Type B pancreatic cell (in vitro differentiated cells): ENCODE data around the gene GRID2. TPM values are rescaled to one million over a fixed set of nuclear protein-coding genes. Genes with fewer than 3 reads are reported as not detected.
A peak's percentile ranks its signal among the peaks of the same experiment; 100 is the strongest.

ENCODE experiments used
- DNase-seq: peaks from one replicate; pipeline ENCODE4 v3.0.0; 2021; ENCODE audit warnings: mixed read lengths; ENCODE audit not compliant: unreplicated experiment; ENCODE audit errors: extremely low spot score
- H3K27ac Mint-ChIP-seq: 2 replicates; pipeline ENCODE4 v1.8.0; 2021; ENCODE audit warnings: mild to moderate bottlenecking, mixed read lengths
- H3K27me3 Mint-ChIP-seq: 2 replicates; pipeline ENCODE4 v1.8.0; 2021; ENCODE audit warnings: mixed read lengths
- H3K36me3 Mint-ChIP-seq: 2 replicates; pipeline ENCODE4 v1.8.0; 2021; ENCODE audit warnings: mixed read lengths
- H3K4me1 Mint-ChIP-seq: one replicate; pipeline ENCODE4 v1.8.0; 2021; ENCODE audit warnings: mixed read lengths; ENCODE audit not compliant: unreplicated experiment
- H3K4me3 Mint-ChIP-seq: 2 replicates; pipeline ENCODE4 v1.8.0; 2021; ENCODE audit warnings: mild to moderate bottlenecking, mixed read lengths
- H3K9me3 Mint-ChIP-seq: 2 replicates; pipeline ENCODE4 v1.8.0; 2021; ENCODE audit warnings: mixed read lengths
- long read RNA-seq: library from polyadenylated mRNA; unstranded; transcript quantifications from one replicate; pipeline ENCODE4 v2.0.0, GENCODE V29; 2020
- total RNA-seq: library from RNA; stranded (reverse); gene quantifications from 2 replicates; pipeline ENCODE4 v1.2.1, GENCODE V29; 2021; ENCODE audit warnings: low replicate concordance
- TF ChIP-seq, protein P1 (sequence below): fragments of 200-600 bp; sonication (generic); conservative IDR thresholded peaks from 2 replicates; pipeline ENCODE4 v1.5.0; 2021; ENCODE audit warnings: antibody characterized with exemption, mild to moderate bottlenecking

The GRID2 gene
- 1.3 and 1.7 TPM in 2 replicates for total RNA-seq
- long read RNA-seq, partial matches to known transcripts, result 0 of 1 reads
- long read RNA-seq, other reads (novel, unspliced or antisense), result 1 of 1 reads

DNA sequence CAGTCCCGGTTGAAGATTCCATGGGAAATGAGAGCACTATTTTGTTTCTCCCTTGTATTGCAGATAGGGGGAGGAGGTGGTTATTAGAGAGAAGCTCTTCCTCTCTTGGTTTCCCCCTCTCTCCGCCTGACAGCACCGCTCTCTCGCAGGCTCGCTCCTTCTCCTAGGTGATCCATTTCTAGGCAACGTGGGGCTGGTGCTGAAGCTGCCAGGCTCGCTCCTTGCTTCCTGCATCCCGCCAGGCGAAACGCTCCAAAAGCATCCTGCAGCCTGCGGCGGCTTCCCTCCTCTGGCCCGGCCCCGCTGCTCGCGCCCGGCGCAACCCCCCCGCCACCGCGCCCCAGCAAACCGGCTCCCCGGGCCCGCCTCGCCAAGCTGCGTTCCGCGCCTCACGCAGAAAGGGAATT lies at the start of gene GRID2:
TSS of gene GRID2 (plus strand) at position 346 of the 407 bp plus-strand sequence.
- TF ChIP-seq, protein P1, sequence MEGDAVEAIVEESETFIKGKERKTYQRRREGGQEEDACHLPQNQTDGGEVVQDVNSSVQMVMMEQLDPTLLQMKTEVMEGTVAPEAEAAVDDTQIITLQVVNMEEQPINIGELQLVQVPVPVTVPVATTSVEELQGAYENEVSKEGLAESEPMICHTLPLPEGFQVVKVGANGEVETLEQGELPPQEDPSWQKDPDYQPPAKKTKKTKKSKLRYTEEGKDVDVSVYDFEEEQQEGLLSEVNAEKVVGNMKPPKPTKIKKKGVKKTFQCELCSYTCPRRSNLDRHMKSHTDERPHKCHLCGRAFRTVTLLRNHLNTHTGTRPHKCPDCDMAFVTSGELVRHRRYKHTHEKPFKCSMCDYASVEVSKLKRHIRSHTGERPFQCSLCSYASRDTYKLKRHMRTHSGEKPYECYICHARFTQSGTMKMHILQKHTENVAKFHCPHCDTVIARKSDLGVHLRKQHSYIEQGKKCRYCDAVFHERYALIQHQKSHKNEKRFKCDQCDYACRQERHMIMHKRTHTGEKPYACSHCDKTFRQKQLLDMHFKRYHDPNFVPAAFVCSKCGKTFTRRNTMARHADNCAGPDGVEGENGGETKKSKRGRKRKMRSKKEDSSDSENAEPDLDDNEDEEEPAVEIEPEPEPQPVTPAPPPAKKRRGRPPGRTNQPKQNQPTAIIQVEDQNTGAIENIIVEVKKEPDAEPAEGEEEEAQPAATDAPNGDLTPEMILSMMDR, result peak; percentile 57
- Mint-ChIP-seq H3K27me3 (peaks cover 78% of the 10 kb centered on the region), H3K36me3 (no peaks in the 10 kb centered on the region), H3K9me3 (no peaks in the 10 kb centered on the region), H3K4me3 (peak within 1 kb of the TSS; percentile 93), H3K4me1 (peaks cover 15% of the 10 kb centered on the region), H3K27ac (peak within 1 kb of the TSS; percentile 2)
- DNase-seq, result peak; percentile 69

DNA sequence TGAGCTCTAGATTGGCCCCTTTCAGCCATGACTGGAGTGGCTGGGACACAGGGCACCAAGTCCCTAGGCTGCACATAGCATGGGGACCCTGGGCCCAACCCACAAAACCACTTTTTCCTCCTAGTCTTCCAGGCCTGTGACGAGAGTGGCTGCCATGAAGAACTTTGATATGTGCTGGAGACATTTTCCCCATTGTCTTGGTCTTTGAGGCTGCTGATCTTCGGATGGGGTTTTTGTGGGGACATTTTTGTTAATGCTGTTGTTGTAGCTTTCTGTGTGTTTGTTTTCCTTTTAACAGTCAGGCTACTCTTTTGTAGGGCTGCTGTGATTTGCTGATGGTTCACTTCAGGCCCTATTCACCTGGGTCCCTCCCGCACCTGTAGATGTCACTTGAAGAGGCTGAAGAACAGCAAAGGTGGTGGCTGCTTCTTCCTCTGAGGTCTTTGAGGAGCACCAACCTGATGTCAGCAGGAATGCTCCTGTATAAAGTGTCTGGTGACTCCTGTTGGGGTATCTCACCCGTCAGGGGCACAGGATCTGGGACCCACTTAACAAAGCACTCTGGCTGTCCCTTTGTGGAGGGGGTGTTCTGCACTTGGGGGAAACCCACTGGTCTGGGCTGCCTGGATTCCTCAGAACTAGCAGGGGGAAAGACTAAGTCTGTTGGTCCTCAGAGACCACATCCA lies 49.6 kb upstream of the GRID2 start:
- Mint-ChIP-seq H3K36me3 (no peaks in the 10 kb centered on the region), H3K27me3 (no peaks in the 10 kb centered on the region), H3K4me1 (no peaks in the 10 kb centered on the region), H3K27ac (no peak overlapping the region), H3K4me3 (no peak overlapping the region), H3K9me3 (no peaks in the 10 kb centered on the region)
- TF ChIP-seq, protein P1, result no peak
- no peak for DNase-seq

DNA sequence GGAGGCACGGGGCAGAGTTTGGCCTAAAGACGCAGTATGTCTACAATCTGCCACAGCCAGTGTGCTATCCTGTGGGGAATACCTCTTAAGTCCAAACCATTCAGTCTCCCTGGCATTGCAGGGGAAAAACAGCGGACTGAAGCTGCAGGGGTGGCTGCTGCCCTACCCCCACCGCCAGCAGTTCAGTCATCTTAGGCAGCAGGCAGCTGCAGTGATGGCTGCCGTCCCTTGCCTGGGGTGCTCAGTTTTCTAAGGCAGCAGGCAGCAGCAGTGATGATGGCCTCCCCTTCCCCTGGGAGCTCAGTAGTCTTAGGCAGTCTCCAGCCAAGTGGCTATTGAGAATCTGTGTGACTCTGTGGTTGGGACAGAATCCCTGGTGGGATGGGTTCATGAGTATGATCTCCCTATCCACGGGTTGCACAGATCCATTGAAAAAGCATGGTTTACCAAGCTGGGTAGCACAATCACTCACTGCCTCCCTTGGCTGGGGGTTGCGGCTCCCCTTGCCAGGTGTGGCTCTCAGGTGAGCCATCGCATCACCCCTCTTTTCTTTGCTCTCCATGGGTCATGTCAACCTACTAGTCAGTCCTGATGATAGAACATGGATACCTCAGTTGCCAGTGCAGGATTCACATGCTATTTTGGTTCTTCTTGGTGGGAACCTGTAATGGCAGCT lies 48.9 kb upstream of the GRID2 start:
- H3K4me1 Mint-ChIP-seq, result no peaks in the 10 kb centered on the region
- DNase-seq, result no peak
- TF ChIP-seq, protein P1, result no peak
- H3K9me3 Mint-ChIP-seq, result no peaks in the 10 kb centered on the region
- H3K4me3 Mint-ChIP-seq, result no peak overlapping the region
- H3K36me3 Mint-ChIP-seq, result no peaks in the 10 kb centered on the region
- no peaks in the 10 kb centered on the region for H3K27me3 Mint-ChIP-seq
- no peak overlapping the region for H3K27ac Mint-ChIP-seq

DNA sequence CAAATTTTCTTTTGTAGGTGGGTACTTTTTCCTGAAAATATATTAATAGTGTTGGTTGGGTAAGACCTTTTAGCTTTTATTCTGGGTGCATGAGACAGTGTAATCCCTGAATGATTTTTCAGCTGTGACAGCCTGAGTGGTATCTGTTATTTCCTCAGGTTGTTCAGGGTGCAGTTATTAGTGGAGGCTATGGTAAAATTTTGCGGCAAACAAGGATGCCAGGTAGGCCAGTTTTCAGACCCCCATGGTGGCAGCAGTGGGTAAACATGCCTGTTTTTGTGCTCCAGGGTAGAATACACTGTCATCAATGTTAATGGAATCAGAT lies 47.9 kb upstream of the GRID2 start:
- H3K4me3 Mint-ChIP-seq, result no peak overlapping the region
- no peak overlapping the region for H3K27ac Mint-ChIP-seq
- DNase-seq, result no peak
- H3K4me1 Mint-ChIP-seq, result no peaks in the 10 kb centered on the region
- no peaks in the 10 kb centered on the region for H3K9me3 Mint-ChIP-seq
- H3K36me3 Mint-ChIP-seq, result no peaks in the 10 kb centered on the region
- TF ChIP-seq, protein P1, result no peak
- H3K27me3 Mint-ChIP-seq, result no peaks in the 10 kb centered on the region

DNA sequence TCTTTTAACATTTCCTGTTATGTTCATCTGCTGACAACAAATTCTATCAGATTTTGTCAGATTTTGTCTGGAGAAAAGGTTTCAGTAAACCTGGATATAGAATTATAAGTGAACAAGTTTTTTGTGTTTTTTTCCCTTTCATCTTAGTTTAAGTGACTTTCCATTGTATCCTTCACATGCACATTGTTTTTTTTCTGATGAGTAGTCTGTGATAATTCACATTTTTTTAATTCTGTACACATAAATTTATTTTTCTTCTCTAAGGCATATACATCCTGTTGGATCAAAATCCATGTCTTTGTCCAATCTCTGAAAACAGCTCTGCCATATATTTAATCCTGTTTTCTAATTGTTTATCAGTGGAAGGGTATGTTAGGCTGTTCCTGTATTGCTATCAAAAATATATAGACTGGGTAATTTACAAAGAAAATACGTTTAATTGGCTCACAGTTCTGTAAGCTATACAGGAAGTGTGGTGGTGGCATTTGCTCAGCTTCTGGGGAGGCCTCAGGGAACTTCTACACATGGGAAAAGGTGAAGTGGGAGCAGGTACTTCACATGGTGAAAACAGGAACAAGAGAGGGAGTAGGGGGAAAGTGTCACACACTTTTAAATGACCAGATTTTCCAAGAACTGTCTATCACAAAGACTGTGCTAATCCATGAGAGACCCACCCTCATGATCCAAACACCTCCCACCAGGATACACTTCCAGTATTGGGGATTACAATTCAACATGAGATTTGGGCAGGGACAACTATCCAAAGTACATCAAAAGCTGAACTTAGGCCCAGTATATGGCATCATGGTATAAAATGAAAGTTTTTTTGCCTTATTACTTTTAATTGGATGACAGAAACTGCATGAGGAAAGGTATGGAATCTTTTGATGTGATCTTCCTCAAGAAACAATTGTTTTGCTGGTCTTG lies 45.6 kb upstream of the GRID2 start:
- Mint-ChIP-seq H3K4me1 (no peaks in the 10 kb centered on the region), H3K27me3 (no peaks in the 10 kb centered on the region), H3K4me3 (no peak overlapping the region), H3K36me3 (no peaks in the 10 kb centered on the region), H3K27ac (no peak overlapping the region), H3K9me3 (no peaks in the 10 kb centered on the region)
- no peak for DNase-seq
- TF ChIP-seq, protein P1, result no peak
